ENCODE results near the gene PFN2.

GRCh38 chr3:149947231-149947630 is 23.5 kb downstream of the PFN2 start:
- TF ChIP-seq CTCF (IDR thresholded peaks at IDR 0.05): no peak
- TF ChIP-seq POLR2AphosphoS5 (IDR thresholded peaks at IDR 0.05; ENCODE audit: insufficient read depth in 1 of 2, low read depth in 1 of 2): no peak
